ENCODE data around the gene RBM12.
A peak's percentile ranks its signal among the peaks of the same experiment; 100 is the strongest.

Gene RBM12

DNA sequence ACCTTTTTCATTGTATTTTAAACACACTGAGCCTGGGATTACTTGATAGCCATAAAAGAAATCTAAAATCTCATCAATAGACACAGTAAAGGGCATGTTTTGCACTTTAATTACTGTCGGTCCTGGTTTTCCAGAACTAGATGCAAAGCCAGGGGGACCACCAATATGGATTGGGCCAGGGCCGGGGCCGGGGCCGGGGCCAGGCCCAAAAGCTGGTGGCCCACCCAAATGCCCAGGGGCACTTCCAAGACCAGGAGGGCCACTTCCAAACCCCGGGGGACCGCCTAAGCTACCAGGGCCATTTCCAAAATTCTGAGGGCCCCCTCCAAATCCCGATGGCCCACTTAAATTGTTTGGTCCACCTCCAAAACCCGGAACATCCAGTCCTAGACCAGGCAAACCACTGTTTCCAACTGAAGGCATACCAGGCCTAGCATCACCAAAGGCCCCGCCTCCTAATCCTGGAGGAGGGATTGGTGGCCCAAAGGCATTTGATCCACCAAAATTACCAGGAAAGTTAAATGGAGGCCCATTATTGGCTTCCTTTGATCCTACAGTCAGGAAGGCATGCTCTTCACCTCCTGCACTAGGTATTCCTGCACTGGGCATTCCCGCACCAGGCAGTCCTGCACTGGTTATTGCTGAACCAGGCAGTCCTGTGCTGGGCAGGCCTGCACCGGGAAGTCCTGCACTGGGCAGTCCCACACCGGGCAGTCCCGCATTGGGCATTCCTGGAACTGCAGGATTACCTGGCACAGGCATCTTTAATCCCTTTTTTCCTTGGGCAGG is 11.9 kb downstream of the RBM12 start:
- no peak for DNase-seq

DNA sequence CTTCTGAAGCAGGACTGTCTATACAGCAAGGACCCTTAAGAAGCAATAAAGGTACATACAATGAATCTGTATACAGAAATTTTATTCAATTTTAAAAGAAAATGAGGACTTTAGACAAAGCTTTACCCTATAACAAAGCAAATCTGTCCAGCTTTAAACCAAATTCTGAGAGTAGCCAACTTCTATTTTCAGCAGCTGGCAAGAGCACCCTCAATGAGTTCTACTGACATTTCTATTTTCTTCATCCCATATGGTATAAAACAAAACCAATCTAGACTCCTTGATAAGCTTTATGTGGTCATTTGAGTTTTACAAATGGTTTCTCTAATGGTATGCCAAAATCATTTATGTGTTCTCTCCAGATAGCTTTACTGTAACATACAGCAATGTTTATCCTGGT is 12.7 kb downstream of the RBM12 start:
- DNase-seq = no peak

- DNase-seq = no peak
Observed at GRCh38 chr20:35650632-35651031, 14.1 kb downstream of the RBM12 start.

GRCh38 chr20:35648836-35649235 is 15.9 kb downstream of the RBM12 start:
- no peak for DNase-seq

DNA sequence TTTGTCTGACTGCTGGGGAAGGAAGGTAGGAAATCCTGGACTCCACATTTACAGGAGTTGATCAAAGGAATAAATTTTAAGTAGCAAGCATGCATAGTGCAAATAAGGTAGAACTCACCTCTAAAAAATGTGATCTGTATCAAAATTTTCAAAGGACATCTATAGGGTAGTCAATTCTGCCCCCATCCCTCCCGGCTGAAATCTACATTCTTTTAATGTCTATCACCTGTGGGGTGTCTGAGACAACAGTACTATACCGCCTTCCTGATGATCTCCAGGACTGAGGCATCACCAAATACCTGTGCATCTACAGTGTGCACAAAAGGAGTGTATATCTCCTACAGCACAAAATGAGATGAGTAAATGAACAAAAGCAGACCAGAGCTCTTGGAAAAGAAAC is 19.9 kb downstream of the RBM12 start:
- no peak for DNase-seq

GRCh38 chr20:35643045-35643444 is 21.7 kb downstream of the RBM12 start:
- DNase-seq = no peak

DNA sequence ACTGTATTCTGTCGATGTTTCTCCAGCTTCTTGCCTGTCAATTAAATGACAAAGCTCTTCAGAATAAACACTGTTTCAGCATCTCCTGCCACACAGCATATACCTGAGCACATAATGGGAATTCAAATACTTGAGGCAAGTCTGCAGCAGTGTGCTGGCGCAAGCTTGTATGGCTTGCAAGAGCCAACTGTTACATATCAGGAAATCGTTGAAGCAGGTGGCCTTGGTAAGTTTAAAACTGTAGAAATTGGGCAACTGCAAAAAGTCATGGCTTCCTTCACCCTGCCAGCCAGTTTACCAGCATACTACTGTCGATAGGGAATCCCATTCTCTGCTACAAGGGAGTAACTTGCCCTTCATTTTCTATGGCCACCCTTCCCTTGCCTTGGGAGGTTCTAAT is 23.0 kb downstream of the RBM12 start:
- DNase-seq = no peak

DNA sequence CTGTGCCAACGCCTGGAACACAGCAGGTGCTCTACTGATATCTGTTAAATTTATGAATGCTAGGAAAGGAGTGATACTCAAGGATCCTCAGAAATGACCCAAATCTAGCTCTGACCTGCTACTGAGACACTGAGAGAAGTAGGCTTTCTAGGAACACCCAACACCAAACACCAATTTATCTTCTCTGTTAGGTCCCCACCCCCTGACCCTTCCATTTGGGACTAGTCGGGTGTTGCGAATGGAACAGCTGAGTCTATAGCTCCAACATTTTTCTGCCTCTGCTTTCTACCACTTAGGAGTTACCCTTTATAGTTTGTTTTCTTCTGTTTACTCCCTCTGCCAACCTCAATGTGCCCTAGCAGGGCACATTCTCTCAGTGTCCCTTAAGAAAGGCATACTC is 24.0 kb downstream of the RBM12 start:
- DNase-seq = no peak

- DNase-seq = no peak
Observed at GRCh38 chr20:35638751-35639150, 25.9 kb downstream of the RBM12 start.

DNA sequence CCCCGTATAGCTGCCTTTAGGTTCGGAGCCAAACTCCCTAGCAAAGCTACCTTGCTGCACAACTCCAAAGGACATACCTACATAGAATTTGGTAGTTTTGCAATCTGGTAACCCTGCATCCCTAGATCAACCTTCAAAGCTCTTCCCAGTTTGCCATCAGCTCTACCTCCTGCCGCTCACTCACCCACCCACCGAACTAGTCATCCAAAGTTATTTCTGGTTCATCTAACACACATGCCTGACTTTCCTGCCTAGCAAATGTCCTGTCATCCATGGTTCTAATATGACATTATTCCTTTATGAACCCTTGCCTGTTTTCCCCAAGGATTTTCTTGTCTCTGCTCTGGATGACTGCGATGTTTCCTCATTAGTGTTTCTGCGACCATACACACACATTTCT is 27.4 kb downstream of the RBM12 start:
- no peak for DNase-seq

DNA sequence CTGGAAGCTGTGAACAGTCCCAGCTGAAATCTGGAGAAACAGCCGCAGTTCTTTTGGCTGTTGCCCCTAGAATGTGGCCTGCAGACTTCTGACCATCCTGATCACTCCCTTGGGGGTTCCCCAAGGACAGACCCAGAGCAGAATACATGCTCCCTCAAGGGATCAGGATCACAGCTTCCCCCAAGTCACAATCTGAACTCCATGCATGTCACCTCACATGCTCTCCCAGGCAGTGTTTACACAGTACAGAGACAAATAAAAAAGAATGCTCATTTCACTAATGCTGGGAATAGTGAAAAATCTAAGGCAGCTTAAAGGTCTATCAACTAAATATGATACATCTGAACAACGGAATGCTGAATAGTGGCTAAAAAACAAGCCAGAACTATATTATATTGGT is 28.6 kb downstream of the RBM12 start:
- DNase-seq = no peak

GRCh38 chr20:35635652-35636051 is 29.0 kb downstream of the RBM12 start:
- no peak for DNase-seq

DNA sequence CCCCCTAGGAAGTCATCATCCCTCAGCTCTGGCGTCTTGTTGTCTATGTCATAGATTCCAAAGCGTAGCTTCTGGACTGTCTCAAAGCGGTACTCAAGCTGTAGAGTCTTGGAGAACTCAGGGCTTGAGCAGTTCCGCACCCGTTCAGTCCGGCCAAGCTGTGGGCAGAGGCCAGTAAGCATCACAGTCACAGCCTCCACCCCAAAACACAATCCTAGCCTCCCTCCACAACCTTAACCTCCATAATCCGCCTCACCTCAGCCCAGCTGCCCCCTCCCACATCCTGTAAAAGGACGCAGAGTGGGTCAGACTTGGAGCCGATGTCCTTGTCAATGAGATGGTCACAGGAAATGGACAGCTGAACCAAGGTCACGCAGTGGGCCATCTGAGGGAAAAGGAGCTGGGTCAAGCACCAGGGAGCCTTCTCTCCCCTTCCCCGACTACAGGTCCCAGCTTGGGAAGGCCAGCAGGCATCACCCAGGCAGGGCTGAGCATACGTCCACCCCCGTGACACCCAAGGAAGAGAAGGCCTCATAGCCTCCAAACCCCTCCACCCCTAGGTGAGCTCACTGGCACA is 32.1 kb downstream of the RBM12 start:
- no peak for DNase-seq

DNA sequence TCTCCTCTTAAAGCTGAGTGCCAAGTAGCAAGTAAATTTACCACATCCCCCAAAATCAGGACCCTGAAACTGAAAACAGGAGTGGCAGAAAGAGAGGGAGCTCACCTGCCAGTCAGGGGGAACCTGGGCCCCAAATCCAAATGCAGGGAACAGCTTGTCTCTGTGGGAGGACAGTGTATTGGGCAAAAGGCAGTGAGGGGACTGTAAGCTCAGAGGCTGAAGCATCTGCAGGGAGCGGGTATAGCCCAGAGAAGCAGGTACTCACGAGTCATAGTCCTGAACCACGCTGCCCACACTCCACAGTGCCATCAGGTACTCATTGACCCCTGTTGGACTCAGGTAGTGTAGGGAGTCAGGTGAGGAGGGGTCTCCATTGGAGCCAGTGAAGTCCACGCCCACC is 34.1 kb downstream of the RBM12 start:
- no peak for DNase-seq

- DNase-seq = no peak
Observed at GRCh38 chr20:35629427-35630145, 35.1 kb downstream of the RBM12 start.

GRCh38 chr20:35627121-35627520 is 37.6 kb downstream of the RBM12 start:
- no peak for DNase-seq

DNA sequence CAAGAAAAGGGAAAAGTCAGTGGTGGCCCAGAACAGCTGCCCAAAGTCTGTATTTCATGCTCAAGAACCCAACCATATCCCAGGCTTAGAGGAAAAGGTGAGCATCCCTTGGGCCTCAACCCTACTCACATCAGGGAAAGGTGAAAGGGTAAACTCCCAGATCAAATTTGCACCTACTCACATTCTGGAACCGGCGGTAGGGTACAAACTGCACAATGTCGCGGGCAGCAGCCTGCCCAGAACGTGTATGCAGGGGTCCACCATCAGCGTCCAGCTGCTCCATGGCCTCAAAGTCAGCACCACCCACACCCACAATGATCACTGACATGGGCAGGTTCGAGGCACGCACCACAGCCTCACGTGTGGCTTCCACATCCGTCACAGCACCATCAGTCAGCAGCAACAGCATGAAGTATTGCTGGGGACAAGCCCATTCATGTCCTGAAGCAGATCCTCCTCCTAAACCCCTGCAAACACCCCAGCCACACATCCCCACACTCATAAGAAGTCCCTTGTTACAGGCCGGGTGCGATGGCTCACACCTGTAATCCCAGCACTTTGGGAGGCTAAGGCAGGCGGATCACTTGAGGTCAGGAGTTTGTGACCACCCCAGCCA is 38.2 kb downstream of the RBM12 start:
- no peak for DNase-seq

GRCh38 chr20:35625584-35626385 is 38.9 kb downstream of the RBM12 start:
- no peak for DNase-seq

GRCh38 chr20:35621560-35621946 is 43.1 kb downstream of the RBM12 start:
- DNase-seq = no peak

- DNase-seq = no peak
Observed at GRCh38 chr20:35620818-35621559, 43.7 kb downstream of the RBM12 start.

- DNase-seq = peak; percentile 71
Observed at GRCh38 chr20:35619196-35620095, 45.3 kb downstream of the RBM12 start.

All from CD4-positive, alpha-beta T cell treated with Interleukin-4 for 4 hours (primary cell).